Measurements from ENCODE around the gene VPS36. TPM values are rescaled to one million over a fixed set of nuclear protein-coding genes. Genes with fewer than 3 reads are reported as not detected.

VPS36 gene
- total and polyA plus RNA-seq, 10 of the 15 experiments (the other 5 are each of a cell fraction or from before 2014, with no cell fraction given) = 10.3 to 29.0 (median 23.9) TPM

DNA sequence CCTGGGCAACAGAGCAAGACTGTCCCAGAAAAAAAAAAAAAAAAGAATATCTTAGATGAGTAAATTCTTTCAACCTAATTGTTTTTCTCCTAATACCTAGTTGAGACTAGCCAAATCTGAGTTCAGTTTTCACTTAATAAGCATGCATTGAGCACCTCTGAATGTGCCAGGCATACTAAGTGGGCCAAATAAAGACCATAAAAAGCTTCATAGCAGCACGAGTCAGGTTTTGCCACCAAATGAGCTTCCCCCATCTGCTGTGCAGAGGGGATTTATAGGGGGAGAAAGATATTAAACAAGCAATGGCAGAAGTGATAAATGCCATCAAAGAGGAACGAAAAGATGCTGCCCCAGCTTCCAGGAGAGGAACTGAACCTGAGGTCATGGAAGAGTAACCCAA is 55.8 kb downstream of the VPS36 start:
- no peak for FAIRE-seq
- TF ChIP-seq MLLT1 (IDR thresholded peaks at IDR 0.05) (no peak), IRF3 (IDR thresholded peaks at IDR 0.05) (no peak), RBBP5 (conservative IDR thresholded peaks at IDR 0.05) (no peak), RB1 (IDR thresholded peaks at IDR 0.05; ENCODE audit: borderline replicate concordance) (no peak), ZBTB40 (IDR thresholded peaks at IDR 0.05; ENCODE audit: borderline replicate concordance) (no peak), ZBTB4 (CRISPR knock-in tag; IDR thresholded peaks at IDR 0.05) (no peak), ZNF217 (IDR thresholded peaks at IDR 0.05) (no peak), STAT3 (IDR thresholded peaks at IDR 0.05; ENCODE audit: low read depth, low read length) (no peak), KLF5 (IDR thresholded peaks at IDR 0.05; ENCODE audit: partially characterized antibody) (no peak), ATF7 (IDR thresholded peaks at IDR 0.05; ENCODE audit: low read depth) (no peak)
- TF ChIP-seq, protein P1, sequence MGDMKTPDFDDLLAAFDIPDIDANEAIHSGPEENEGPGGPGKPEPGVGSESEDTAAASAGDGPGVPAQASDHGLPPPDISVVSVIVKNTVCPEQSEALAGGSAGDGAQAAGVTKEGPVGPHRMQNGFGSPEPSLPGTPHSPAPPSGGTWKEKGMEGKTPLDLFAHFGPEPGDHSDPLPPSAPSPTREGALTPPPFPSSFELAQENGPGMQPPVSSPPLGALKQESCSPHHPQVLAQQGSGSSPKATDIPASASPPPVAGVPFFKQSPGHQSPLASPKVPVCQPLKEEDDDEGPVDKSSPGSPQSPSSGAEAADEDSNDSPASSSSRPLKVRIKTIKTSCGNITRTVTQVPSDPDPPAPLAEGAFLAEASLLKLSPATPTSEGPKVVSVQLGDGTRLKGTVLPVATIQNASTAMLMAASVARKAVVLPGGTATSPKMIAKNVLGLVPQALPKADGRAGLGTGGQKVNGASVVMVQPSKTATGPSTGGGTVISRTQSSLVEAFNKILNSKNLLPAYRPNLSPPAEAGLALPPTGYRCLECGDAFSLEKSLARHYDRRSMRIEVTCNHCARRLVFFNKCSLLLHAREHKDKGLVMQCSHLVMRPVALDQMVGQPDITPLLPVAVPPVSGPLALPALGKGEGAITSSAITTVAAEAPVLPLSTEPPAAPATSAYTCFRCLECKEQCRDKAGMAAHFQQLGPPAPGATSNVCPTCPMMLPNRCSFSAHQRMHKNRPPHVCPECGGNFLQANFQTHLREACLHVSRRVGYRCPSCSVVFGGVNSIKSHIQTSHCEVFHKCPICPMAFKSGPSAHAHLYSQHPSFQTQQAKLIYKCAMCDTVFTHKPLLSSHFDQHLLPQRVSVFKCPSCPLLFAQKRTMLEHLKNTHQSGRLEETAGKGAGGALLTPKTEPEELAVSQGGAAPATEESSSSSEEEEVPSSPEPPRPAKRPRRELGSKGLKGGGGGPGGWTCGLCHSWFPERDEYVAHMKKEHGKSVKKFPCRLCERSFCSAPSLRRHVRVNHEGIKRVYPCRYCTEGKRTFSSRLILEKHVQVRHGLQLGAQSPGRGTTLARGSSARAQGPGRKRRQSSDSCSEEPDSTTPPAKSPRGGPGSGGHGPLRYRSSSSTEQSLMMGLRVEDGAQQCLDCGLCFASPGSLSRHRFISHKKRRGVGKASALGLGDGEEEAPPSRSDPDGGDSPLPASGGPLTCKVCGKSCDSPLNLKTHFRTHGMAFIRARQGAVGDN (IDR thresholded peaks at IDR 0.05) = no peak

More for the DNA sequence above, 55.8 kb downstream of the VPS36 start:
- DNase-seq (ENCODE audit: low read depth, low spot score) (no peak), ATAC-seq (no peak)
- no peaks in the 10 kb centered on the region for H3K4me1 ChIP-seq (ENCODE audit: control insufficient read depth, insufficient read depth, low read length)
- ChIA-PET RAD21 (ENCODE audit: unreplicated experiment) (no interaction called here), POLR2A (no interaction called here), SMC1A (ENCODE audit: uncharacterized antibody, unreplicated experiment) (no interaction called here), CTCF (no interaction called here)
- H3K79me2 ChIP-seq (ENCODE audit: control insufficient read depth, insufficient read depth, low read length) = no peaks in the 10 kb centered on the region
- no peaks in the 10 kb centered on the region for H4K20me1 ChIP-seq (ENCODE audit: control insufficient read depth, insufficient read depth)
- no peaks in the 10 kb centered on the region for H3K36me3 ChIP-seq (ENCODE audit: control insufficient read depth in 2 of 2, insufficient read depth in 2 of 2, low read length in 1 of 2)
- no TSS peak for BruUV-seq (replicated peaks)
- H3K27me3 ChIP-seq (replicated peaks in 1 of 2; ENCODE audit: control insufficient read depth in 2 of 2, insufficient read depth in 2 of 2, low read length in 1 of 2) = no peaks in the 10 kb centered on the region; a peak in 1 of 4 replicates
- no peaks in the 10 kb centered on the region for H3K9me3 ChIP-seq (replicated peaks; ENCODE audit: control insufficient read depth, insufficient read depth, low read length)
- H2AFZ ChIP-seq (ENCODE audit: control insufficient read depth, low read depth, low read length) = no peak overlapping the region
- WGBS (ENCODE audit: insufficient coverage, insufficient replicate concordance, low lambda C conversion rate, missing lambda C conversion rate) = 17% methylated on average over 2 of the region's 2 CpGs
- in situ Hi-C loops (cut with MboI) = no loop called here
- H3K9ac ChIP-seq (ENCODE audit: control insufficient read depth, insufficient read depth, low read length) = no peak overlapping the region
- intact Hi-C loops (cut with micrococcal nuclease; ENCODE audit: unreplicated experiment) = no loop called here
- no peak overlapping the region for H3K4me2 ChIP-seq (ENCODE audit: control insufficient read depth, insufficient read depth)
- no peak overlapping the region for H3K4me3 ChIP-seq
- no peak overlapping the region for H3K27ac ChIP-seq (ENCODE audit: control insufficient read depth, insufficient read depth)

All from GM12878 (cell line).